Breast epithelium (tissue), 3 donors: ENCODE data around the gene ZCCHC10.
"Not testable (repeated sequence)": the region's sequence is repeated elsewhere in the genome, so short reads cannot be mapped to it uniquely, and the experiment has no call there.

Experiments used
- POLR2A ChIP-seq: fragments of 450-650 bp; IDR thresholded peaks from one replicate; pipeline ENCODE4 v1.6.1; 2016; ENCODE audit warnings: antibody characterized with exemption, mild to moderate bottlenecking, moderate library complexity
- TF ChIP-seq, protein P1 (sequence below), 3 donors: fragments of 450-650 bp; IDR thresholded peaks; one replicate each; pipeline ENCODE4 v1.5.1; 2016 to 2017; ENCODE audit warnings: antibody characterized with exemption in 3 of 3, mild to moderate bottlenecking in 3 of 3, moderate library complexity in 3 of 3

GRCh38 chr5:133008455-133008854, 17.9 kb downstream of the ZCCHC10 start:
- TF ChIP-seq, protein P1, sequence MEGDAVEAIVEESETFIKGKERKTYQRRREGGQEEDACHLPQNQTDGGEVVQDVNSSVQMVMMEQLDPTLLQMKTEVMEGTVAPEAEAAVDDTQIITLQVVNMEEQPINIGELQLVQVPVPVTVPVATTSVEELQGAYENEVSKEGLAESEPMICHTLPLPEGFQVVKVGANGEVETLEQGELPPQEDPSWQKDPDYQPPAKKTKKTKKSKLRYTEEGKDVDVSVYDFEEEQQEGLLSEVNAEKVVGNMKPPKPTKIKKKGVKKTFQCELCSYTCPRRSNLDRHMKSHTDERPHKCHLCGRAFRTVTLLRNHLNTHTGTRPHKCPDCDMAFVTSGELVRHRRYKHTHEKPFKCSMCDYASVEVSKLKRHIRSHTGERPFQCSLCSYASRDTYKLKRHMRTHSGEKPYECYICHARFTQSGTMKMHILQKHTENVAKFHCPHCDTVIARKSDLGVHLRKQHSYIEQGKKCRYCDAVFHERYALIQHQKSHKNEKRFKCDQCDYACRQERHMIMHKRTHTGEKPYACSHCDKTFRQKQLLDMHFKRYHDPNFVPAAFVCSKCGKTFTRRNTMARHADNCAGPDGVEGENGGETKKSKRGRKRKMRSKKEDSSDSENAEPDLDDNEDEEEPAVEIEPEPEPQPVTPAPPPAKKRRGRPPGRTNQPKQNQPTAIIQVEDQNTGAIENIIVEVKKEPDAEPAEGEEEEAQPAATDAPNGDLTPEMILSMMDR (IDR thresholded peaks at IDR 0.05), result not testable (repeated sequence)
- TF ChIP-seq POLR2A, result not testable (repeated sequence)
